Right lobe of liver (tissue), 6 donors: Measurements from ENCODE around the gene MNT. TPM values are rescaled to one million over a fixed set of nuclear protein-coding genes. Genes with fewer than 3 reads are reported as not detected.

Experiments used
- ATAC-seq, 4 donors: fragments of 200-7000 bp; cut with Tn5 transposase; one replicate each; pipeline ENCODE4 v1.9.1; 2020; ENCODE audit warnings: mild to moderate bottlenecking in 4 of 4, moderate library complexity in 4 of 4
- DNase-seq, 3 donors: peaks; one replicate each; pipeline ENCODE4 v3.0.0-alpha.2; 2020
- H3K27ac ChIP-seq, 3 donors: fragments of 200-600 bp; one replicate each; pipeline ENCODE4 v1.8.0; 2022
- H3K27me3 ChIP-seq, 2 donors: fragments of 200-600 bp; one replicate each; pipeline ENCODE4 v1.8.0; 2022
- H3K36me3 ChIP-seq, 4 donors: fragments of 200-600 bp; sonication (generic) in 1 of 4; one replicate each; pipeline versions ENCODE4 v1.5.1 to v1.8.0; 2017 to 2022; ENCODE audit warnings: control low read depth in 1 of 4
- H3K4me1 ChIP-seq, 4 donors: fragments of 200-600 bp; sonication (generic) in 1 of 4; one replicate each; pipeline versions ENCODE4 v1.5.1 to v1.8.0; 2017 to 2022; ENCODE audit warnings: control low read depth in 1 of 4
- H3K4me3 ChIP-seq, 3 donors: fragments of 200-600 bp; one replicate each; pipeline ENCODE4 v1.8.0; 2022
- H3K9me3 ChIP-seq, 4 donors: fragments of 200-600 bp; sonication (generic) in 1 of 4; one replicate each; pipeline versions ENCODE4 v1.5.1 to v1.8.0; 2017 to 2022; ENCODE audit warnings: control low read depth in 1 of 4
- CTCF ChIP-seq, 4 donors: fragments of 200-600 bp in 3 of 4; fragments of 450-650 bp in 1 of 4; IDR thresholded peaks; one replicate each; pipeline versions ENCODE4 v1.5.1 to v1.8.0; 2016 to 2022; ENCODE audit warnings: antibody characterized with exemption in 4 of 4, mild to moderate bottlenecking in 2 of 4
- POLR2A ChIP-seq: fragments of 450-650 bp; IDR thresholded peaks from one replicate; pipeline ENCODE4 v1.6.1; 2017; ENCODE audit warnings: antibody characterized with exemption, mild to moderate bottlenecking
- WGBS: methylation state at CpG from one replicate; pipeline ENCODE4 v1.1.6; 2018; ENCODE audit warnings: low coverage, low lambda C conversion rate; ENCODE audit not compliant: insufficient coverage; ENCODE audit errors: missing lambda C conversion rate; 5-methylcytosine and 5-hydroxymethylcytosine counted together
- intact Hi-C, 2 donors: fragments of 100-400 bp; cut with DNase I; formaldehyde crosslinking; loops; one replicate each; pipeline versions ENCODE4 v1.11.2 to v1.14.1; 2022
- total RNA-seq, 6 experiments: library from RNA; depleted of rRNA in 2 of 6; stranded (reverse); fragments of >200 nt in 2 of 6; fragmentation: NEBNext Ultra II Directional in 3 of 6; extraction: Animal tissue kit (Norgen Biotek cat#: 25700) in 3 of 6; gene quantifications; one replicate each; pipeline versions ENCODE4 v1.1.0 to v1.2.4, GENCODE V29; 2016 to 2023
- donor health status: DM: no; HTN: yes; CAD: no.
- donor health status: DM: no; HTN: no; CAD: no.
- donor health status: DM: no; HTN: no; CAD: no.
- donor health status: DM: no; HTN: yes; CAD: no.
- donor health status: DM: no; HTN: yes; CAD: no.

The MNT gene
- total RNA-seq, 6 experiments from 2014 or later = 3.3 to 12.6 (median 7.0) TPM

- Histone ChIP-seq H3K9me3 (no peaks in the 10 kb centered on the region), H3K27me3 (no peaks in the 10 kb centered on the region), H3K36me3 (peaks cover 0 to 2% (median 0%) of the 10 kb centered on the region in 4 donors), H3K4me3 (no peak overlapping the region), H3K4me1 (peaks cover 0 to 18% (median 8%) of the 10 kb centered on the region in 4 donors), H3K27ac (no peak overlapping the region)
- DNase-seq (no peak), ATAC-seq (no peak)
- WGBS = 57% methylated on average over 2 of the region's 16 CpGs
- intact Hi-C loops = loop anchor here in 1 of 2 donors (5.0 kb wide), 1 partner anchor 37 kb away; no protein-coding TSS in a partner anchor
- TF ChIP-seq CTCF (IDR thresholded peaks at IDR 0.05) (no peak), POLR2A (no peak)
Observed at GRCh38 chr17:2380226-2380922, 20.5 kb downstream of the MNT start.

- Histone ChIP-seq H3K36me3 (peaks cover 0 to 2% (median 0%) of the 10 kb centered on the region in 4 donors), H3K9me3 (no peaks in the 10 kb centered on the region), H3K27ac (no peak overlapping the region), H3K27me3 (no peaks in the 10 kb centered on the region), H3K4me1 (peaks cover 0 to 18% (median 8%) of the 10 kb centered on the region in 4 donors), H3K4me3 (no peak overlapping the region)
- TF ChIP-seq CTCF (IDR thresholded peaks at IDR 0.05) (no peak), POLR2A (no peak)
- WGBS = no CpG with 5 or more reads among the region's 25 CpGs
- ATAC-seq (no peak), DNase-seq (no peak)
- intact Hi-C loops = loop anchor here in 1 of 2 donors (5.0 kb wide), 1 partner anchor 38 kb away; no protein-coding TSS in a partner anchor
Observed at GRCh38 chr17:2379489-2380225, 21.2 kb downstream of the MNT start.

GRCh38 chr17:2378905-2379304, 22.0 kb downstream of the MNT start:
- no peak overlapping the region for H3K4me3 ChIP-seq
- intact Hi-C loops = no loop called here
- DNase-seq = no peak
- H3K9me3 ChIP-seq = no peaks in the 10 kb centered on the region
- ATAC-seq = no peak
- H3K27me3 ChIP-seq = no peaks in the 10 kb centered on the region
- peaks cover 0 to 17% (median 7%) of the 10 kb centered on the region in 4 donors for H3K4me1 ChIP-seq
- WGBS = no CpG with 5 or more reads among the region's 11 CpGs
- H3K27ac ChIP-seq = no peak overlapping the region
- no peak for TF ChIP-seq CTCF (IDR thresholded peaks at IDR 0.05)
- TF ChIP-seq POLR2A = no peak
- H3K36me3 ChIP-seq = peaks cover 0 to 2% (median 0%) of the 10 kb centered on the region in 4 donors

GRCh38 chr17:2377659-2378058, 23.2 kb downstream of the MNT start:
- DNase-seq (no peak), ATAC-seq (no peak)
- peaks cover 0 to 5% (median under 1%) of the 10 kb centered on the region in 4 donors for H3K4me1 ChIP-seq
- intact Hi-C loops = no loop called here
- no peak for TF ChIP-seq POLR2A
- TF ChIP-seq CTCF (IDR thresholded peaks at IDR 0.05) = no peak
- peaks cover 0 to 2% (median 0%) of the 10 kb centered on the region in 4 donors for H3K36me3 ChIP-seq
- WGBS = 91% methylated on average over 4 of the region's 10 CpGs
- H3K9me3 ChIP-seq = no peaks in the 10 kb centered on the region
- H3K27me3 ChIP-seq = no peaks in the 10 kb centered on the region
- H3K4me3 ChIP-seq = no peak overlapping the region
- H3K27ac ChIP-seq = no peak overlapping the region
